Stimulated activated CD8-positive, alpha-beta memory T cell treated with anti-CD3 and anti-CD28 coated beads, Interleukin-2, amount 100 ng/mL, for 48 hours (primary cell): Measurements from ENCODE around the gene LRPAP1.
"Not testable (repeated sequence)": the region's sequence is repeated elsewhere in the genome, so short reads cannot be mapped to it uniquely, and the experiment has no call there.

ENCODE experiments used
- DNase-seq, 2 donors: peaks; one replicate each; pipeline ENCODE4 v3.0.0-alpha.2; 2020; ENCODE audit warnings: low read depth in 2 of 2

LRPAP1 gene

DNA sequence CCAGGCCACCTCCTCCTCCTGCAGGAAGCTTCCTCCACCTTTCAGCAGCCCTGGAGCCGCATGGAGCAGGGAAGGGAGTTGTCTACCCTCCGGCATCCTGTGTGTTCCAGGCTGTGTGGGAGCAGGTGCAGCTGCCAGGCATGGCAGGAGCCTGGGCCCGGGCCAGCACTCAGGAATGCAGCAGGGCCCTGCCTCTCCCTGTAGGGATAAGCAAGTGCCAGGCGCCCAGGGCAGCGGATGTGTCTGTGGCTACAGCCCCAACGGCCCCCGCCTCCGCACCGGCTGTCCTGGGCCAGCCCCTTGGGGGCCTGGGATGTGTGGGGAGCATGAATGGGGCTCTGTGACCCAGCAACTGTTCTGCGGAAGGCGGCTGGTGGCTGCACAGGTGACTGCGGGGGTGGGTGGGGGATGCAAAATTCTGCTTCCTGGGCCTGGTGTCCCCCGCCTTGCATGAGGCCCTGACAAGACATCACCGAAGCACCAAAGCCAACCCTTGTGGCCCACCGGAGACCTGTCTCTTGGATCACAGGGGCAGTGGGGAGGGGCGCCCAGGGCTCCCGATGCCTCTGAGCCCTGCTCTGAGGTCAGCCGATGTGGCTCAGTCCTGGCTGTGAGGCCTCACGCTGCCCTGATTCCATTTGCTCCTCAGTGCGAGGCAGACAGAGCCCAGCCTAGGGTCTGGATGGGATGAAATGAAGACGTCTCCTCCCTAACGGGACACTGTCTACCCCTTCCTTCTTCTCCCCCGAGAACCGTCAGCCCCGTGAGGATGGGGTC, 70.5 kb downstream of the LRPAP1 start:
- DNase-seq, result no peak

DNA sequence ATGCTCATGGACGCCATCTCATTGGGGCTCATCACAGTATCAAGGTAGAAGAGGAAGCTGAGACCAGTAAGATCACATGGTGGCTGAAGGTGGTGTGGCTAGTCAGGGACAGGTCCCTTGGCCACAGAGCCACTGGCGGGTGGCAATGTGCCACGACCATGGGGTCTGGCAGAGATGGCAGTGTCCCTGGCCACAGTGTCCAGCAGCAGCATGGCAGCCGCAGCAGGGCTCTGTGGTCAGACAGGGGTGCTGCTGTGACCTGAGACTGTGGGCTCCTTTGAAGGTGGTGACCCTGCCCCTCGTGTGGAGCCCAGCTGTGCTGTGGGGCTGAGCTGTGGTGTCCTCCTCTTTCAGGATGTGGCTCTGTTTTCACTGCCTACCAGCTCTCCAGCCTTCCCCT, 71.3 kb downstream of the LRPAP1 start:
- DNase-seq, result no peak

DNA sequence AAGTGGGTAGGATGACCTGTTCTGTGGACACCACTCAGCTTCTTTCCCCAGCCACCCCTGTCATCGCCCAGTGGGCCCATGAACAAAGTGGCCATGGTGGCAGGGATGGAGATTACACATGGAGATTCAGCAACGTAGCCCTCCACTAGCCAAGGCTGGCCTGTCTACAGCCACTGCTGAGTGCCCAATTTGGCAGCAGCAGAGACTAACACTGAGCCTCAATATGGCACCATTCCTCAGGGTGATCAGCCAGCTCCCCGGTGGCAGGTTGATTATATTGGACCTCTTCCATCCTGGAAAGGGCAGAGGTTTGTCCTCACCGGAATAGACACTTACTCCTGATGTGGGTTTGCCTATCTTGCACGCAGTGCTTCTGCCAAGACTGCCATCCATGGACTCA, 73.1 kb downstream of the LRPAP1 start:
- not testable (repeated sequence) for DNase-seq

DNA sequence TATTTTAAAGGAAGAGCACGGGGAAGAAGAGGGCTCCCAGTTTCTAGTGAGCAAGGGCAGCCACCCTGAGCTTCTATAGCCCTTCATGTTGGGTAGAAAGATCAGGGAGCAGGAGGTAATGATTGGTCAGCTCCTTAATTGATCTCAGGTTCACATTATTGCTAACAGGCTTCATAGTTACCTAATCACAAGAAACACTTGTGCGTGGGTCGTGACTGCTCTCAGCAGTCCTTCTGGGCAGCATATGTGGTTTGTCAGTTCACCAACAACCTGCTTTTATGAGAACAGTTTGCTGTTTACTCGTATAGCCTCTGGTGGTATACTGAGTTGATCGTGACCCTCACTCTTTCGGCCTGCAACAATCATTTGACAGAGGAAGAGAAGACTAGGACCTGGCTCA, 73.9 kb downstream of the LRPAP1 start:
- DNase-seq, result no peak

DNA sequence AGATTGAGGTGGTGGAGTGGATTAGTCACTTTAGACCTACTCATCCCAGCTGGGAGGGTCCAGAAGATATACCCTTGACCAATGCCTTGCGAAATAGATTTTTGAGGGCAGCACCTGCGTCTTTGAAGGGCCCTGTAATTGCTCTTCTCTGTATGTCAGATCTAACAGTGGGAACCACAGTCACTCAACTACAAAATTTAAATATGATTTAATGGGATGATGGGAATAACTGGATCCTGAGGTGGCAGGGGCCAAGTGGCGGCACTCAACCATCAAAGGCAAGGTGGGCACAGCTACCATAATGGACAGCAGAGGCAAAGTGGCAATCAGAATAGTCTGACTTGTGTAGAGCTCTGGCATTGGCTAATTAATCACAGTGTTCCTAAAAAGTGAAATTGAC, 76.6 kb downstream of the LRPAP1 start:
- not testable (repeated sequence) for DNase-seq
